Progenitor cell of endocrine pancreas (in vitro differentiated cells): ENCODE data around the gene TLN1. TPM values are rescaled to one million over a fixed set of nuclear protein-coding genes. Genes with fewer than 3 reads are reported as not detected.
A peak's percentile ranks its signal among the peaks of the same experiment; 100 is the strongest.

ENCODE experiments used
- DNase-seq: peaks from one replicate; pipeline ENCODE4 v3.0.0; 2021; ENCODE audit warnings: low spot score; ENCODE audit not compliant: unreplicated experiment
- H3K27ac Mint-ChIP-seq: 2 replicates; pipeline ENCODE4 v1.8.0; 2021; ENCODE audit warnings: mild to moderate bottlenecking, moderate library complexity, mixed read lengths
- H3K27me3 Mint-ChIP-seq: 2 replicates; pipeline ENCODE4 v1.8.0; 2021; ENCODE audit warnings: mixed read lengths
- H3K36me3 Mint-ChIP-seq: 2 replicates; pipeline ENCODE4 v1.8.0; 2022; ENCODE audit warnings: mixed read lengths; ENCODE audit not compliant: insufficient read depth
- H3K4me1 Mint-ChIP-seq: 2 replicates; pipeline ENCODE4 v1.8.0; 2021; ENCODE audit warnings: low read depth, mixed read lengths
- H3K4me3 Mint-ChIP-seq: 2 replicates; pipeline ENCODE4 v1.8.0; 2021; ENCODE audit warnings: low read depth, mild to moderate bottlenecking, moderate library complexity, mixed read lengths
- H3K9me3 Mint-ChIP-seq: 2 replicates; pipeline ENCODE4 v1.8.0; 2021; ENCODE audit warnings: low read depth, mixed read lengths
- total RNA-seq: library from RNA; stranded (reverse); gene quantifications from 2 replicates; pipeline ENCODE4 v1.2.1, GENCODE V29; 2021
- TF ChIP-seq, protein P1 (sequence below): fragments of 200-600 bp; sonication (generic); IDR thresholded peaks from one replicate; pipeline ENCODE4 v1.5.0; 2021; ENCODE audit warnings: antibody characterized with exemption, mild to moderate bottlenecking; ENCODE audit not compliant: unreplicated experiment

TLN1 gene
- total RNA-seq, 1 donor from 2014 or later = 136 TPM

DNA sequence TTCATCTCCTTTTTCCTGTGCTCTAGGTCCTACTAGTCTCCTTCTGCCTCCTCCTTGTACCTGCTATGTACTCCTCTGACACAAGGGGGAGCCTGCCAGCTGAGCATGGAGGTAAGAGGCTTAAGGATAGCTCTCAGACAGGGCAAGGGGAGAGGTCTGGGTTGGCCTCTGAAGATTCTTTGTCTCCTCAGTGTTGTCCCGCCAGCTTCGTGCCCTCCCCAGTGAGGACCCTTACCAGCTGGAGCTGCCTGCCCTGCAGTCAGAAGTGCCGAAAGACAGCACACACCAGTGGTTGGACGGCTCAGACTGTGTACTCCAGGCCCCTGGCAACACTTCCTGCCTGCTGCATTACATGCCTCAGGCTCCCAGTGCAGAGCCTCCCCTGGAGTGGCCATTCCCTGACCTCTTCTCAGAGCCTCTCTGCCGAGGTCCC lies 4.2 kb upstream of the TLN1 start:
- TF ChIP-seq, protein P1, sequence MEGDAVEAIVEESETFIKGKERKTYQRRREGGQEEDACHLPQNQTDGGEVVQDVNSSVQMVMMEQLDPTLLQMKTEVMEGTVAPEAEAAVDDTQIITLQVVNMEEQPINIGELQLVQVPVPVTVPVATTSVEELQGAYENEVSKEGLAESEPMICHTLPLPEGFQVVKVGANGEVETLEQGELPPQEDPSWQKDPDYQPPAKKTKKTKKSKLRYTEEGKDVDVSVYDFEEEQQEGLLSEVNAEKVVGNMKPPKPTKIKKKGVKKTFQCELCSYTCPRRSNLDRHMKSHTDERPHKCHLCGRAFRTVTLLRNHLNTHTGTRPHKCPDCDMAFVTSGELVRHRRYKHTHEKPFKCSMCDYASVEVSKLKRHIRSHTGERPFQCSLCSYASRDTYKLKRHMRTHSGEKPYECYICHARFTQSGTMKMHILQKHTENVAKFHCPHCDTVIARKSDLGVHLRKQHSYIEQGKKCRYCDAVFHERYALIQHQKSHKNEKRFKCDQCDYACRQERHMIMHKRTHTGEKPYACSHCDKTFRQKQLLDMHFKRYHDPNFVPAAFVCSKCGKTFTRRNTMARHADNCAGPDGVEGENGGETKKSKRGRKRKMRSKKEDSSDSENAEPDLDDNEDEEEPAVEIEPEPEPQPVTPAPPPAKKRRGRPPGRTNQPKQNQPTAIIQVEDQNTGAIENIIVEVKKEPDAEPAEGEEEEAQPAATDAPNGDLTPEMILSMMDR = peak; percentile 75
- Mint-ChIP-seq H3K4me3 (no peak overlapping the region), H3K27ac (no peak overlapping the region), H3K9me3 (no peaks in the 10 kb centered on the region), H3K27me3 (no peaks in the 10 kb centered on the region), H3K36me3 (peaks cover 20% of the 10 kb centered on the region), H3K4me1 (peaks cover 13% of the 10 kb centered on the region)
- DNase-seq = peak; percentile 51

DNA sequence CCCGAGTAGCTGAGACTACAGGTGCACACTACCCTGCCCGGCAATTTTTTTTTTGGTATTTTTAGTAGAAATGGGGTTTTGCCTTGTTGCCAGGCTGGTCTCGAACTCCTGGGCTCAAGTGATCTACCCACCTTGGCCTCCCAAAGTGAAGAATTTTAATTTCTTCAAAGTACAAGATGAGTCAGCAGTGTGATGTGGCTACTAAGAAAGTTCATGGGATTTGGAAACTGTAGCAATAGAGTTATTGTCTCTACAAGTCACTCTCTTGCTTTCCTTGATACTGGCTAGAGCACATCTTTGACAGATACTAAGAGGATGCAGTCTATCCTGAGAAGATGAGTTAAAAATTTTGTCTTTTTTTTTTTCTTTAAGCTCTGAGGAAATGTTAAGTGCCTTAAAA lies 2.1 kb upstream of the TLN1 start:
- Mint-ChIP-seq H3K4me1 (peaks cover 16% of the 10 kb centered on the region), H3K27me3 (no peaks in the 10 kb centered on the region), H3K36me3 (peaks cover 16% of the 10 kb centered on the region), H3K4me3 (peak overlapping the region; percentile 14), H3K9me3 (no peaks in the 10 kb centered on the region), H3K27ac (no peak overlapping the region)
- TF ChIP-seq, protein P1 = no peak
- no peak for DNase-seq

DNA sequence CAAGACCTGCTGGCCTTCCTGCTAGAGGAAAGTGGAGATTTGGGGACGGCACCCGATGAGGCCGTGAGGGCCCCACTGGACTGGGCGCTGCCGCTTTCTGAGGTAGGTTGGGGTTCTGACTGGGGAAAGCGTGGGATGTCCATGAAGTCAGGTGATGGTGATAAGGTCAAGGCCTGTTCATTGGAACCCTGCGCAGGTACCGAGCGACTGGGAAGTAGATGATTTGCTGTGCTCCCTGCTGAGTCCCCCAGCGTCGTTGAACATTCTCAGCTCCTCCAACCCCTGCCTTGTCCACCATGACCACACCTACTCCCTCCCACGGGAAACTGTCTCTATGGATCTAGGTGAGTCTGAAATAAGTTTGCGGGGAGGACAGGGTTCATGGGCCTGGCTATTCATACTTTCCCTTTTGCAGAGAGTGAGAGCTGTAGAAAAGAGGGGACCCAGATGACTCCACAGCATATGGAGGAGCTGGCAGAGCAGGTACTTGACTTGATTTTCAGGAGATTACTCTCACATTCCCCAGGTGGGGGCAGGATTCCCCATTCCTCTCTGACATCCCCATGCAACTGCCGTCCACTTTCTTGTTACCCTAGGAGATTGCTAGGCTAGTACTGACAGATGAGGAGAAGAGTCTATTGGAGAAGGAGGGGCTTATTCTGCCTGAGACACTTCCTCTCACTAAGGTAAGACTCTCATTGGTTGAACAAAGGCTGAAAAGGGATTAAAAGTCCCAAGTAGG lies 976 bp upstream of the TLN1 start:
- H3K4me3 Mint-ChIP-seq = no peak overlapping the region
- peak overlapping the region; percentile 95 for H3K27ac Mint-ChIP-seq
- peaks cover 11% of the 10 kb centered on the region for H3K36me3 Mint-ChIP-seq
- TF ChIP-seq, protein P1 = no peak
- no peaks in the 10 kb centered on the region for H3K27me3 Mint-ChIP-seq
- H3K4me1 Mint-ChIP-seq = peaks cover 16% of the 10 kb centered on the region
- no peaks in the 10 kb centered on the region for H3K9me3 Mint-ChIP-seq
- no peak for DNase-seq

DNA sequence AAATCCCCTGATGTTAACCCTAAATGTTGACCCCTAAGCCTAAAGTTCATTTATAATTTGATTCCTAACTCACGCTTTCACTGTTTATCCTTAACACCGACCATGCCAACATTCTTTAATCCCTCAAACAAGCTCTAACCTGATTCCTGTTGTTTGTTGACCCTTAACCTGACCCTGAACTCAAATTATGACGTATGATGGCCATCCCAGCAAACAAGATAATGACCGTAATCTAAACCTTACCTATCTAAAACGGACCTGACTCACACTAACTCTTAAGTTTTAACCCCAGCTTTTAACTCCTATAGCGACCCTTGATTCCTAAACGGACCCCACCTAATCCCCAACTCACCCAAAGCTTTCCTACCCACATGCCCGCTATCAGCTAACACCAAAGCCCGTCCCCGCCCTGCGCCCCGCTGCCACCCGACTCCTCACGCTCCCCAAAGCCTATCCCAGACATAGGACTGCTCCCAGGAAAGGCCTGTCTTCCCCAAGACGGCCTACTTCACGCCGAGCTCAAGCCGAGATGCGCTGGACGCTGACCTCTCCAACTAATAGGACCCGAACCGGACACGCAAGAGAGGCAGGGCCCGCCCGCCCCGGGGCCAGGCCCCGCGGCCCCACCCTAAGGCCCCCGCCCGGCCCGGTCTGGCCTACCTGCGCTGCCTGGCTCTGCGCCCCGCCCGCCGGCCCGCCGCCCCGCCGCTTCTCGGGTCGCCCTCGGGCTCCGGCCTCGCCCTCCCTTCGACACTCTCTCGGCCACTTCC lies 395 bp downstream of the TLN1 start:
- Mint-ChIP-seq H3K4me1 (peaks cover 21% of the 10 kb centered on the region), H3K4me3 (no peak overlapping the region), H3K27ac (peak overlapping the region; percentile 95), H3K27me3 (no peaks in the 10 kb centered on the region), H3K36me3 (peaks cover 5% of the 10 kb centered on the region), H3K9me3 (no peaks in the 10 kb centered on the region)
- TF ChIP-seq, protein P1 = no peak
- no peak for DNase-seq

DNA sequence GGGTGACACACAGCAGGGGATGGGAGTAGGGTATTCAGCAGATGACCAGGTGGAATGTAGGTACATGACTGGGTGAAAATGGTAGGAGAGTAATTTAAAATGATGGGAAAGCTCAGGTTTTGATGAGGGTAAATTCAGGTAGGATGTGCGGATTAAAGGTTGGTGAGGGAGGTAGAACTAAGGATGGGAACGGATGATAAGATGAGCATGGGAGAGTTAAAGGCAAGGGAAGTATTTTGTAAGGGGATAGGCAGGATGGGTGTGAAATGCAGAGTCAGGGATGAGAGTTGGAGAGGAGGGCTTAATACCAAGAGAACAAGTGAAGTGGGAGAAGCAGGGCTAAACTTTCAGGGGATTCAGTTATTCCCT lies 1.5 kb downstream of the TLN1 start:
- Mint-ChIP-seq H3K27ac (no peak overlapping the region), H3K36me3 (peaks cover 4% of the 10 kb centered on the region), H3K4me1 (peaks cover 21% of the 10 kb centered on the region), H3K4me3 (no peak overlapping the region), H3K9me3 (no peaks in the 10 kb centered on the region), H3K27me3 (no peaks in the 10 kb centered on the region)
- DNase-seq = no peak
- TF ChIP-seq, protein P1 = no peak
